IMR-90 (cell line): ENCODE measurements around the gene ACACB.

Experiments used
- FOS ChIP-seq: fragments of 150-350 bp; IDR thresholded peaks from 2 replicates; pipeline ENCODE4 v1.6.1; 2016; ENCODE audit warnings: low read depth, low read length
- MAFK ChIP-seq: IDR thresholded peaks from 2 replicates; pipeline ENCODE4 v1.6.1; 2012; ENCODE audit warnings: low read depth, low read length, improper control_type of control experiment
- NFE2L2 ChIP-seq: fragments of 150-350 bp; IDR thresholded peaks from 2 replicates; pipeline ENCODE4 v1.6.1; 2016; ENCODE audit warnings: low read depth, mild to moderate bottlenecking, low read length
- POLR2A ChIP-seq: IDR thresholded peaks from 2 replicates; pipeline ENCODE4 v1.6.1; 2012; ENCODE audit warnings: mild to moderate bottlenecking, low read depth, low read length
- RAD21 ChIP-seq: IDR thresholded peaks from 2 replicates; pipeline ENCODE4 v1.6.1; 2012; ENCODE audit warnings: low read length, improper control_type of control experiment
- RCOR1 ChIP-seq: IDR thresholded peaks from 2 replicates; pipeline ENCODE4 v1.6.1; 2012; ENCODE audit warnings: mild to moderate bottlenecking, low read length, improper control_type of control experiment; ENCODE audit not compliant: insufficient replicate concordance
- RFX5 ChIP-seq: IDR thresholded peaks from 2 replicates; pipeline ENCODE4 v1.8.0; 2012; ENCODE audit warnings: low read depth, mild to moderate bottlenecking, low read length, moderate library complexity
- SMC3 ChIP-seq: fragments of 150-350 bp; IDR thresholded peaks from 2 replicates; pipeline ENCODE4 v1.6.1; 2016; ENCODE audit warnings: low read depth, mild to moderate bottlenecking, antibody characterized with exemption, low read length, moderate library complexity
- TF ChIP-seq, protein P1 (sequence below): conservative IDR thresholded peaks from 2 replicates; pipeline ENCODE4 v1.5.1; 2012; ENCODE audit warnings: mild to moderate bottlenecking, low read depth, low read length, improper control_type of control experiment
- TF ChIP-seq, protein P2 (sequence below): fragments of 150-350 bp; IDR thresholded peaks from 2 replicates; pipeline ENCODE4 v1.6.1; 2017; ENCODE audit warnings: mild to moderate bottlenecking, antibody characterized with exemption, low read length, low read depth

DNA sequence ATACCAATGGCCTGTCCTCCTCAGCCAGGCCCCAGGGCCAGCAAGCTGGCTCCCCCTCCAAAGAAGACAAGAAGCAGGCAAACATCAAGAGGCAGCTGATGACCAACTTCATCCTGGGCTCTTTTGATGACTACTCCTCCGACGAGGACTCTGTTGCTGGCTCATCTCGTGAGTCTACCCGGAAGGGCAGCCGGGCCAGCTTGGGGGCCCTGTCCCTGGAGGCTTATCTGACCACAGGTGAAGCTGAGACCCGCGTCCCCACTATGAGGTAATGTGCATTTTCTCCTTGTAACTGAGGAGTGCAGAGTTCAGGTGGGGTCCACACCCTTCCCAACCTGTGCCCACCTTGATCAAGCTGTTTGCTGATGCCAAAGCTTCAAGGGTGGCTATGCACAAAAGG, 23.4 kb downstream of the ACACB start:
- TF ChIP-seq, protein P1, sequence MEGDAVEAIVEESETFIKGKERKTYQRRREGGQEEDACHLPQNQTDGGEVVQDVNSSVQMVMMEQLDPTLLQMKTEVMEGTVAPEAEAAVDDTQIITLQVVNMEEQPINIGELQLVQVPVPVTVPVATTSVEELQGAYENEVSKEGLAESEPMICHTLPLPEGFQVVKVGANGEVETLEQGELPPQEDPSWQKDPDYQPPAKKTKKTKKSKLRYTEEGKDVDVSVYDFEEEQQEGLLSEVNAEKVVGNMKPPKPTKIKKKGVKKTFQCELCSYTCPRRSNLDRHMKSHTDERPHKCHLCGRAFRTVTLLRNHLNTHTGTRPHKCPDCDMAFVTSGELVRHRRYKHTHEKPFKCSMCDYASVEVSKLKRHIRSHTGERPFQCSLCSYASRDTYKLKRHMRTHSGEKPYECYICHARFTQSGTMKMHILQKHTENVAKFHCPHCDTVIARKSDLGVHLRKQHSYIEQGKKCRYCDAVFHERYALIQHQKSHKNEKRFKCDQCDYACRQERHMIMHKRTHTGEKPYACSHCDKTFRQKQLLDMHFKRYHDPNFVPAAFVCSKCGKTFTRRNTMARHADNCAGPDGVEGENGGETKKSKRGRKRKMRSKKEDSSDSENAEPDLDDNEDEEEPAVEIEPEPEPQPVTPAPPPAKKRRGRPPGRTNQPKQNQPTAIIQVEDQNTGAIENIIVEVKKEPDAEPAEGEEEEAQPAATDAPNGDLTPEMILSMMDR: no peak
- TF ChIP-seq, protein P2, sequence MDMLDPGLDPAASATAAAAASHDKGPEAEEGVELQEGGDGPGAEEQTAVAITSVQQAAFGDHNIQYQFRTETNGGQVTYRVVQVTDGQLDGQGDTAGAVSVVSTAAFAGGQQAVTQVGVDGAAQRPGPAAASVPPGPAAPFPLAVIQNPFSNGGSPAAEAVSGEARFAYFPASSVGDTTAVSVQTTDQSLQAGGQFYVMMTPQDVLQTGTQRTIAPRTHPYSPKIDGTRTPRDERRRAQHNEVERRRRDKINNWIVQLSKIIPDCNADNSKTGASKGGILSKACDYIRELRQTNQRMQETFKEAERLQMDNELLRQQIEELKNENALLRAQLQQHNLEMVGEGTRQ: no peak
- TF ChIP-seq NFE2L2 (no peak), RCOR1 (no peak), RAD21 (no peak), FOS (no peak), POLR2A (no peak), SMC3 (no peak), MAFK (no peak), RFX5 (no peak)
